Measurements from ENCODE around the gene FCHSD1.

FCHSD1 gene

DNA sequence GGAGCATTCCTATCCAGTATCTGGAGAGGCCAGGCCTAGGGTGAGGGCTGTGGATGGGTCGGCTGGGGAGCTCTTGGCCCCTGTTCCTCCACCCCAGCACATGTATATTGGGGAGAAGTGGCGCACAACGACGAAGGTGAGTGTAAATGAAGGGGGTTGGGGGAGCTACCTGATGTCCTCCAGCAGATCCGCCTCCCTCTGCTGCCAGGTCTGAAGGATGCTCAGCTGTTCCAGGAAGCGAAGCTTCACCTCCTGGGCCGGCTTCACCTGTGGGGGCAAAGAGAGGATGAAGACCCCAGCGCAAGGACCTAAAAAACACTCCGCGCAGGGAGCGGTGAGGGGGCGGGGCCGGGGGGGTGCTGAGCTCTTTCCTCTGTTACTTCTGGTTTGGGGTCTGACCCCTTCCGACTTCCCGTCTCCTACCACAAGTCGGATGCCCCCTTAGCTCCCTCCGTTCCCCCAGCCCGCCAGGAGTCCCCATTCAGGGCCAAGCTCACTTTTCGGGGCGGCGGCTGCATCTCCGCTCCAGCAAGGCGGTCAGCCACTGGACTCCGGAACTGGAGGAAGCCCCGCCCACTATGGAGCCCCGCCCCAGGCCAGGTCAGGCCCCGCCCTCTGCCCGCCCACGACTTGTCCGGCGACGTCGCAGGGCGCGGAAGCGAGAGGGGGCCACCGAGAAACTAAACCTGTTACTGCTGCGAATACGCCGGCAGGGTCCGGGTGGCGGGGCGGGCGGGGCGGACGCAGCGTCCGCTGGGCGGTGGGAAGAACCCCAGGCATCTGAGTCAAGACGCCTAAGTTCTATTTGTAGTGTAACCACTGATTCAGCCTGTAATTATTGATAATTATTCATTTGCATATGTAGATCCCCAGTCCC, at the start of gene FCHSD1:
TSS of gene FCHSD1 (minus strand) at position 568 of the 877 bp plus-strand sequence. CDS start at position 518, 50 bp downstream.
- DNase-seq: no peak

GRCh38 chr5:141697586-141697985, 46.4 kb upstream of the FCHSD1 start:
- no peak for DNase-seq

DNA sequence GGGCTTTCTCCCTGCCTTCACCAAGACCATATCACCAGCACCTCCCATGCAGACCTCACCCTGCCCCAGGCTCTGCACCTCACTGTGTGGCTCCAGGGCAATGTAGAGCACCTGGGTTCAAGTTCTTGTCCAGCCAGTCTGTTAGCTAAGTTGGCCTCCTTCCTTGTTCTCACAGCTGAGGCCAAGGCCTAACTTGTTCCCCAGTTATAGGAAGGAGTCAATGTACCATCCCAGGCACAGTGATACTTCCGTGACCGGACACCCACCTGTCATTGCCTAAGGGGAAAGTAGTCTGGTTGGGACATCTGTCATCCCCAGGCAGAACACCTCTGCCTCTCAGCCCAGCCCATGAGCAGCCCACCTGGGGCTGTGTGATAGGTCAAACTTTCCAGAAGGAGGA, 45.2 kb upstream of the FCHSD1 start:
- no peak for DNase-seq

GRCh38 chr5:141695627-141696215, 44.5 kb upstream of the FCHSD1 start:
- DNase-seq: no peak

DNA sequence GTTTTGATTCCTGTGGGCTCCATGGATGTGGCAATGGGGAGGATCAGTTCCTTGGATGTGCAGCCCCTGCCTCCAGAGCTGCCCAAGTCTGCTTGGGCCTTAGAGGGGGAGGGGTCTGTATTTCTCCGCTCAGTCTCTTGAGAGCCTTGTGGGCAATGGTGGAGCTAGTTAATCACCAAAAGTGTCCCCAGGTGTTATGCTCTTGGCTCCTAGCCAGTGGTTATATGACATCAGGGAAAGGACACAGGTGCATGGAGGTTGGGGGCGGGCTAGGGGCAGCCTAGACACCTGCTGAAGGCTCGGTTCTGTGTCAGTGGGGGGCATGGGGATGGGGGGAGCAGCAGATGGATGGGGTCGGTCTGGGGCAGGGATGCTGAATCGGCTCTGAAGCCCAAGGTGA, 43.3 kb upstream of the FCHSD1 start:
- DNase-seq: no peak

GRCh38 chr5:141692919-141693725, 41.9 kb upstream of the FCHSD1 start:
- DNase-seq: no peak

DNA sequence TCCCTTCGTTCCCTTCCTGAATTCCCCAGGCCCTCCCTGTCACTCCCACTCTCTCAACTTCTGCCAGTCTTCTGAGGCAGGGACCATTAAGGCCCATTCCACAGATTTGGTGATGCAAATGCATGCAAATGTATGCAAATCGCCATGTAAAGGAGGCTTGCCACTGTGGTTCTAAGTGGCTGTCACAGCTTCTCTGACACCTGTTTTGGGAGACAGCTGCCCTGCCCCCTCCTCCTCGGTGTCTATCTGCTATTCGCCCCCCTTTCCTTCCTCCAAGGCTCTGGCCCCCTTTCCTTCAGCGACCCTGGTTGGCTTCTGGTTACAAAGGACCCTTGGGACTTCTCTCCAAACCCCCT, 41.3 kb upstream of the FCHSD1 start:
- DNase-seq: no peak

- no peak for DNase-seq
These were observed 40.8 kb upstream of the FCHSD1 start for GRCh38 chr5:141691867-141692532.

DNA sequence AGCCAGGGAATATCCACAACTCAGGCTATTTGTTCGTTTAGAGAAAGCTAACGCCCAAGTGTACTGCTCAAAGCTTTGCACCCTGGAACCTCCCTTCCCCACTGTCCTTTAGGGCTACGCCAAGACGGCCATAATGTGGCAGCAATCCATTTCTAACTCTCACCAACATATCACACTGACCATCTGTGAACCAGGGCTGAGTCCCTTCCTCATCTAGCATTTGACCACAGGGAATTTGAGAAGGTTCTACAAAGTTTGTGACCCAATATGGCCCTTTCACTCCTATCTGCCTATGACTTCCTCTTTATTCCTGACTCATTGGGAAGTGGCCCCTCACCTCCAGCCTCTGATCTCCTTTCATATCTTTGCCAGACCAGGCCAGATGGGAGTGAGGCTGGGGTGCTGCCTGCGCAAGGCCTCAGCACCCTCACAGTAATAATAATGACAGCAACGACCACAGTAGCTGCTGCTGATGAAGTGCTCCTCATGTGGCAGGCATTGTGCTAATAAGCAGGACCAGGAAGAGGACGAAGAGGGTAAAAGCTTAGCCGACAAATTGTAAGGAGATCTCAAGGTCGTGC, 40.2 kb upstream of the FCHSD1 start:
- DNase-seq: no peak

- no peak for DNase-seq
These were observed 35.6 kb upstream of the FCHSD1 start for GRCh38 chr5:141686648-141687416.

DNA sequence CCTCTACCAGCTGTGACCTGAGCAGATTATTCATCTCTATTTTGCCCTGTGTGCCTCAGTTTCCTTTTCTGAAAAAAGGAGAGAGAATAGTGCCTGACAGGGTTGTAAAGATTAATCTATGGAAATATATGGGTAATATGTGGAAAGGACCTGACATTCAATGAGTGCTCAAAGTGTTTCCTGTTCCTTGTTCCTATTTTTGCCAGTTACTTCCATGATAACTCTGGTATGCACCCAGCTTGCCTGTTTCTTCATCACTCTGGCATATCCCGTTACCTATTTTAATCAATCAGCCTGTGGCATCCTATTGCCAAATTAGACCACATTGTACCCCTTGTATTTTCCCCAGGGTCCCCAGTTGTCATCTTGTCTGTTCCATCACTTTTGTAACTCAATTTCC, 34.4 kb upstream of the FCHSD1 start:
- DNase-seq: no peak

- no peak for DNase-seq
These were observed 32.5 kb upstream of the FCHSD1 start for GRCh38 chr5:141683596-141684141.

DNA sequence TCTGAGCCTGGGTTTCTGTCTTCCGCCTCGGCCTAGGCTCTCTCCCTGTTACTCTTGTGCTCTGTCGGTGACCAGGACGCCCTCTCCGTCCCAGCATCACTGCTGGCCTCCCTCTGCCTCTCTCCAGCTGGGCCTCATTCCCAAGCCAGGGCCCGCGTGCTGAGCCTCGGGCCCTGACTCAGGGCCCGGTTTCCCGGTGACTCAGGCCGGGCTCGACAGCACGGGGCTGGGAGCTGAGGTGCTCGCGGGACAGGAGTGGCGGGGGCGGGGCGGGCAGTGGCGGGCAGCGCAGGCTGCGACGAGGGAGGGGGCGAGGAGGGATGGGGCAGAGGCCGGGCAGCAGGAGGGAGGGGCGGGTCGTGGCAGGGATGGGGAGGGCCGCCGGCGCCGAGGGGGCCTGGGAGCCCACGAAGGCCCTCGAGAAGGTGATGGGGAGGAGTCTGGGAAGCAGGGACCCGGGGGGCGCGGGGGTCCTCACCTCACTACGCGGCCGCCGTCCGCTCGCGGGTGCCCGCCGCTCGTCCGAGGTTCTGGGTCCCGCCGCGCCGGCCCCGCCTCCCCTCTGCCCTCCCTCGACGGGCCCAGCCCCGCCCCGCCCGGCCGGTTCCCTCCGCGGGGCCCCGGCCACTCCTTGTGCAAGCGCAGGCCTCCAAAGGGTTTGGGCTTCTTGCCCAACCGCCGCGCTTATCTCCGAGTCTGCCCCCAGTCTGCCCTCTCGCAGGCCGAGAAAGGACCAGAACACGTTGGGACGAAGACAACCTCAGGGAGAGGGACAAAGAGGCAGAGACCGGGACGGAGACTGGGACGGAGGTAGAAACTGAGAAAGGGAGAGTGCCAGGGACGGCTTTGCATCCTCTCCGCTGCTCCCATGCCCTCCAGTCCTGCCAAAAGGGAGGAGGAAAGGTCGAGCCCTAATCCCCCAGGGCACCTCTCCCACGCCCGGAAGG, 30.8 kb upstream of the FCHSD1 start, which contains the start of gene ARAP3:
TSS of gene ARAP3 (minus strand) at position 536 of the 947 bp plus-strand sequence. CDS start 1,744 bp downstream, outside the sequence.
- no peak for DNase-seq

GRCh38 chr5:141681295-141681694, 30.1 kb upstream of the FCHSD1 start:
- no peak for DNase-seq

GRCh38 chr5:141680751-141681201, 29.6 kb upstream of the FCHSD1 start:
- DNase-seq: no peak

- DNase-seq: no peak
These were observed 29.0 kb upstream of the FCHSD1 start for GRCh38 chr5:141680178-141680577.

- DNase-seq: no peak
These were observed 26.2 kb upstream of the FCHSD1 start for GRCh38 chr5:141677415-141677814.

DNA sequence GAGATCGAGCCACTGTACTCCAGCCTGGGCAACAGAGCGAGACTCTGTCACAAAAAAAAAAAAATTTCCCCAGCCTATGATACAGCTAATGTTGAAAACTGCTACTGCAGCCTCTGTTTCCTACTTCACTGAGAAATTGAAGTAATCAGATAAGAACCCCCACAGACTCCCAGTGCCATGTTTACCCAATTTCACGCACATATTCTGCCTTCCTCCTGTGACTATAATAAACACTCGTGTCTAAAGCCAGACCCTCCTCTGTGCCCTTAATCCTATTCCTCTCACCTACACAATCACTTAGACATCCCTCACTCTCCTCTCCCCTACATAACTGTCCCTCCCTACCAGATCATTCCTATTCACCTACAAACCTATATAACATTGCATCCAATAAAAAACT, 24.5 kb upstream of the FCHSD1 start:
- no peak for DNase-seq

GRCh38 chr5:141674747-141675146, 23.5 kb upstream of the FCHSD1 start:
- no peak for DNase-seq

All from NCI-H524 treated with DMSO at 0.1 percent for 48 hours (cell line).